Epidermal melanocyte (primary cell): Measurements from ENCODE around the gene MMP24.
A peak's percentile ranks its signal among the peaks of the same experiment; 100 is the strongest.

Experiments
- DNase-seq: peaks from one replicate; pipeline ENCODE4 v3.0.0; 2011; ENCODE audit warnings: low spot score; ENCODE audit not compliant: insufficient read length

Gene MMP24

DNA sequence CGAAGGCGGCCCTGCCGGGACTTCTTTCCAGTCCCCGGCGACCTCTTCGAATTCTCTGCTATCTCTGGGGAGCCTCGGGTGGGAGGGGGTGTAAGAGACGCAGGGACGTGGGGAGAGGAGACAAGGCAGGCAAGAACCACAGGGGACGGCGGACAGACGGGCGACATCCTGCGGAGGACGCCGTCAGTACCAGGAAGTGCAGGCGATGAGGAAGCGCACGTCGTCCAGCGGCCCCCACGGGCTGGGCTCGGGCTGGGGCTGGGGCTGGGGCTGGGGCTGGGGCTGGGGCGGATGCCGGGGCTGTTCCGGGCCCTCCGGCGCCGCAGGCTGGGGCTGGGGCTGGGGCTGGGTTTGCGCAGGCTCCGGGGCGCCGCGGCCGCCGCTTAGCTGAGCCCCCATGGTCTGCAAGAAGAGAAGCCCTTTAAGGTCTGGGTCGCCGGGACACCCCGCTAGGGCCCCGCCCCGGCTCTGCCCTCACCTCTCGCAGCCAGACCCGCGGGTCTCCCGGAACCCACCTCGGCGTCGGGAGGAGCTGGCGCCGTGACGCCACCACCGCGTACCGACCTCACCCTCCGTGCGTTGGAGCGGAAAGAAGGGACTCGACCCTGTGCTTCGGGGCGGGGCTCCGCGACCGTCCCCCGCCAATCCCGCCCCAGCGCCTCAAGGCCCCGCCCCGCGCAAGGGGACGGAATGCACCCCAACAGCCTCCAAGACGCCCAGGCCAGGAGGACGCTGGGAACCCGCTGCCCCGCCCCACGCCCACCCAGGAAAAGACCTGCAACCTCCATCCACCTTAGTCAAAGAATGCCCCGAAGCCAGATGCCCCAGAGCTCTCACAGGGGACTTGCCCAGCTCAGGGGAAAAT, 51.3 kb downstream of the MMP24 start, which contains the start of gene MMP24OS:
MMP24OS (minus strand) TSS at position 592 of the 865 bp plus-strand sequence; CDS start at position 399, 193 bp downstream.
- peak; percentile 84 for DNase-seq

GRCh38 chr20:35279040-35279439, 52.5 kb downstream of the MMP24 start:
- no peak for DNase-seq

DNA sequence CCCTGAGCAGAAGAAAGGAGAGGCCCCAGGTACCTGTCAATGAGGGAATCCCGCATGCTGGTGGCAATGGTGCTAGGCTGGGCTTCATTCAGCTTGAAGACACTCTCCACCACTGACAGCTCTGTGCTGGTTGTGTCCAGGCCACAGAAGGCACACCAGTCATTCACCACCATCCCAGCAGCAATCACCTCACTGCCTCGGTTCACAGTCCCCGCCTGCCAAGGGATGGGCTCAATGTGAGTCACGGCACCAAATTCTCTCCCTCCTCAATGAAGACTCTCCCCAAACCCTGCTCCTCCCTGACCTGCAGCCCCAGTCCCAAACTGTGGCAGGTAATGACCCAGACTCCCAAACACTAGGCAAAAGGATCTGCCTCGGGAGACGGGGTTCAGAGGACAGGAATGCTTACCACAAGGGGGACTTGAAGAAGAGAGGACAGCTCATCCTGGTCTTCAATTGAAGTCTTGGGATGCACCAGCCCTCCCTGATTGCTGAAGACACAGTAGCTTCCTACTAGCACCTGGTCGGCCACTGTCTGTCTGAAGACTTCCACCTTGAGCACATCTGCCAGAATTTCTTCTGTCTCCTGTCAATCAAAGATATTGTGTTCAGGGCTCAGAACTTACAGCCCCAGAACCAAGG, 53.2 kb downstream of the MMP24 start:
- no peak for DNase-seq

DNA sequence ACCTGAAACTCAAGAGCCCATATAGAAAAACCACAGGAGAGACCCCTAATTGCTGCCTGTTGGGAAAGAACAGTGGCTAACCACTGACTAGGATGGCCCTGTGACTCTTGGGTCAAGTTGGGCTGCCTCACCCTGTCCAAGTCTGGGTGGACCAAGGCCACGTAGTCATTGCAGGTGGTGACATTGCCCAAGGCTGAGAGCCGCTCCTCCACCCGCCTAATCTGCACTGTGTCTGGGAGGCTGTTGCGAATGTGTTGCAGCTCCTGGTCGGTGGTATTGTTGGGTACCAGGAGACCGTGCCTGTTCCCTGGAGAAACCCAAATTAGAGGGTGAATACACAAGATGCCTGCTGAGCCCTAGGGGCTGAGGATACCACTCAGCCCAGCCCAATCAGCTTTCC, 54.0 kb downstream of the MMP24 start:
- DNase-seq, result no peak

- no peak for DNase-seq
These were observed 55.1 kb downstream of the MMP24 start for GRCh38 chr20:35281506-35282101.

DNA sequence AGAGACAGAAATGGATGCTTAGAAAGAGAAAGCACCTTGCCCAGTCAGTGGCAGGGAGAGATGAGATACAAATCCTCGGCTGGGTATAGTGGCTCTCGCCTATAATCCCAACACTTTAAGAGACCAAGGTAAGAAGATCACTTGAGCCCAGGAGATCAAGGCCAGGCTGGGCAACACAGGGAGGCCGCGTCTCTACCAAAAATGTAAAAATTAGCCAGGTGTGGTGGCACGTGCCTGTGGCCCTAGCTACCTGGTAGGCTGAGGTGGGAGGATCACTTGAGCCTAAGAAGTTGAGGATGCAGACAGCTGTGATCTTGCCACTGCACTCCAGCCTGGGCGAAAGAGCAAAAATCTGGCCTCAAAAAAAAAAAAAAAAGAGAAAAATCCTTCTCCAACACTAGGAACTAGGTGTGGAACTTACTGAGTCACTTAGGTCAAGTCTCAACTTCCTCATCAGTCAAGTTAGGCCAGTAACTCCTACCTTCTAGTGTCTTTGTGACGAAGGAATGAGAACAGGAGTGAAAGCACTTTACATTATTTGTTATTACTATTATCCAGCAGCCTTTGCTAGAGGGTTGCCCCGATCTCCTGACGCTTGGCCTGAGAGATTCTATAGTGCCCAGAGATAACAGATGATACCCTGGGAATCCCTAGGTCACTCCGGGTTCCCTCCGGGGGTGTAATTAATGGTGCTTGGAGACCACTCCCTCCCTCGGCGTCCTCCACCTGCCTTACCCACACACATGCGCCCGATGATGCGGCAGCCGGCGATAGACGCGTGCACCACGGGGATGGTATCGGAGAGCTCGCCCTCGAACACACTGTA, 57.2 kb downstream of the MMP24 start:
- no peak for DNase-seq

- peak; percentile 94 for DNase-seq
These were observed 57.9 kb downstream of the MMP24 start, which contains the start of gene EIF6 for GRCh38 chr20:35284267-35284991. Gene EIF6 (minus strand): TSS chr20:35284772. CDS start chr20:35284487, 285 bp downstream.

- DNase-seq, result no peak
These were observed 58.7 kb downstream of the MMP24 start for GRCh38 chr20:35284992-35285805.

GRCh38 chr20:35285806-35286076, 59.3 kb downstream of the MMP24 start:
- DNase-seq, result no peak

DNA sequence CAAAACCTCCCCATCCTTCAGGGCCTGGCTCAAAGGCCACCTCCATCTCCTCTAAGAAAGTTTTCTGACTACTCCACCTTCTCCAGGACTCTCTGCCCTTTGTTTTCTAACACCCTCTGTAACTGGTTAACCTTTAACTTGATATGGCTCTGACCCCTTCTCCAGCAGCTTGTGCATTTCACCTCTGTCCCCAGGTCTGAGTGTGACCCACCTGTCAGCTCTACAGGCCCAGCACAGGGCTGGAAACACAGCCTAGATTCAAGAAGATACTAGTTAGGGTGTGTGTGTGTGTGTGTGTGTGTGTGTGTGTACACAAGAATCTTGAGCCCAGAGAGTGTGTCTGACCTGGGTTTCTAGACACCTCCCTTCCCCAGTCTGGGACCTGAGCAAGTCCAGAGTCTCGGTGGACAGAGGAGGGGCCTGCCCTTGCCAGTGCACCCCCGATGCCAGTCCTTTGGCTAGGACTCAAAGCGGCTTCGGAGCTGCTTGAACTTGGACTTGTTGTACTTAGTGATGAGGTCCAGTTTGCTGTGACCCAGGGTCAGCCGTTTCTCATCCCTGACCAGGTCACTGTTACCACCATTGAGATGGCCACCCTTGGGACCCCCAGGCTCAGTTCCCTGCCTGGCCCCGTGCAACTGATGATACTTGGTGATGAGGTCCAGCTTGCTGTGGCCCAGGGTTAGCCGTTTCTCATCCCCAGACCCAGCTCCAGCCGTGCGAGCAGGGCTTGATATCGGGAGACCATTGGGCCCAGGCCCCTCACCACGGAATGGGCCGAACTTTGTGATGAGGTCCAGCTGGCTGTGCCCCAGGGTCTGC, 59.8 kb downstream of the MMP24 start:
- no peak for DNase-seq

DNA sequence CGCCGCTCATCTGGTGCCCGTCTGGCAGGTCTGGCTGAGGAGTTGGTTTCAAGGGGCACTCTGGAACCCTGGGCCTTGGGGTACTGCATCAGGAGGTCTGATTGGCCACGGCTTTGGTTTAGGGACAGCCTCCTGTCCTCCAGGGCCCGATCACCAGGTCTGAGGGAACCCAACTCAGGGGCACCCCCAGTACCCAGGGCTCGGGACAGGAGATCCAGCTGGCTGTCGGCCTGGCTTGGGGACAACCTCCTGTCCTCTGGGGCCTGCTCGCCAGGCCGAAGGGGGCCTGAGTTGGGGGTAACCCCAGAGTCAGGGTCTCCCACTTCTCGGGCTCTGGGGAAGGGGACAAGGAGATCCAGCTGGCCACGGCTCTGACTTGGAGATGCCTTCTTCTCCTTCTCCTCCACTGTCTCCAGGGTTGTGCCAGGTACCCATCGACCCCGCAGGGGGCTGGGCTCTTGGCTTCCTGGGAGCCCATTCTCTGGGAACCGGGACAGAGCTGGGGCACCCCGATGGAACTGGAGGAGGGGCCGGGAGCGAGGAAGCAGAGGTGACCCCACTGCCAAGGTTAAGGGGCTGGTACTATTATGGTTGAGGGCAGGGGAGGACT, 60.5 kb downstream of the MMP24 start:
- DNase-seq, result peak; percentile 6

GRCh38 chr20:35287509-35288324, 61.2 kb downstream of the MMP24 start:
- no peak for DNase-seq

DNA sequence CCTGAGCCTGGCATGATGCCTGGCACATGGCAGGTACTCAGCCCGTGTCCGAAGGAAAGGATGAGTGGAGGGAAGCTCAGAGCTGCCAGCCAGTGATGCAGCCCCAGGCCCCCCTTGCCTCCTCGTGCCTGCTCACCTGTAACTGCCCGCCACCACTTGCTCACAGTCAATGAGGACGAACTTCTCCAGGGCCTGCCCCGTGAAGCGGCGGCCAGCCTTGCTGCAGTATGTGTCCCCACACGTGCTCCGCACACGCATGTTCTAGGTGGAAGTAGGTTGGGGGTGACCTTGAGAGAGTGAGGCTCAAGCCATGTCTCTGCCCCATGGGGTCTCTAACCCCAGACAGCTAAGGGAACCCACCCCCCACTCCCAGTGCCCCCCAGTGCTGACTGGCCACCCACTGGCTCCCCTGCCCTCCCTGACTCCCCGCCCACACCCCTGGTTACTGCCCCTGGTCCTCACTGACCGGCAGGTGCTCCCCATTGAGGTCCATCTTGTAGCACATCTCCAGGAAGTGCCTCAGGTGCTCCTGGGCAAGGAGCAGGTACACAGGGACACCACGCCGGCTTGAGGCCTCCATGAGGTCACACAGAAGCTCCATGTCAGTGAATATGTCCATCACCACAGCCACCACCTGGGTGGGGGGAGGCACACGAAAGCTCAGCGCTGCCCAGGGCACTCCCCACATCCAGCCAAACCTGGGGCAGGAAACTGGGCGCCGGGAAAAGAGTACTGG, 62.0 kb downstream of the MMP24 start:
- DNase-seq, result no peak

- DNase-seq, result peak; percentile 15
These were observed 63.8 kb downstream of the MMP24 start for GRCh38 chr20:35290186-35290886.

- no peak for DNase-seq
These were observed 64.5 kb downstream of the MMP24 start for GRCh38 chr20:35290887-35291417.
